Kidney epithelial cell (primary cell): ENCODE measurements around the gene SERPINC1. TPM values are rescaled to one million over a fixed set of nuclear protein-coding genes. Genes with fewer than 3 reads are reported as not detected.
"Not testable (repeated sequence)": the region's sequence is repeated elsewhere in the genome, so short reads cannot be mapped to it uniquely, and the experiment has no call there.

Experiments used
- DNase-seq: peaks from one replicate; pipeline ENCODE4 v3.0.0-alpha.2; 2010; ENCODE audit warnings: low read depth
- H3K27me3 ChIP-seq: 2 replicates; pipeline ENCODE4 v1.6.0; 2011; ENCODE audit warnings: low read length; ENCODE audit not compliant: control insufficient read depth, insufficient read depth
- H3K36me3 ChIP-seq: 2 replicates; pipeline ENCODE4 v1.5.1; 2011; ENCODE audit warnings: low read length; ENCODE audit not compliant: control insufficient read depth, insufficient read depth
- H3K4me3 ChIP-seq: 2 replicates; pipeline ENCODE4 v1.5.1; 2011; ENCODE audit warnings: low read depth, mild to moderate bottlenecking, control low read depth, low read length
- CTCF ChIP-seq: IDR thresholded peaks from 2 replicates; pipeline ENCODE4 v1.5.1; 2011; ENCODE audit warnings: mild to moderate bottlenecking, moderate library complexity, low read length, control low read depth, inconsistent platforms; ENCODE audit not compliant: insufficient read depth, poor library complexity, severe bottlenecking
- total RNA-seq: library from RNA; depleted of rRNA; stranded (reverse); fragments of >200 nt; gene quantifications from 2 replicates; pipeline ENCODE4 v1.2.3, GENCODE V29; 2015

Gene SERPINC1
- total RNA-seq, result 0.25 TPM in 1 of 2 replicates, not detected in the other

GRCh38 chr1:173917149-173917548, at the start of gene SERPINC1:
TSS of gene SERPINC1 (minus strand) at chr1:173917327. CDS start at chr1:173917259, 68 bp downstream.
- DNase-seq, result no peak
- no peak for TF ChIP-seq CTCF

GRCh38 chr1:173965896-173966295, 48.8 kb upstream of the SERPINC1 start:
- H3K4me3 ChIP-seq, H3K36me3 ChIP-seq, DNase-seq, H3K27me3 ChIP-seq: not testable (repeated sequence)

More at GRCh38 chr1:173917149-173917548, at the start of gene SERPINC1:
- H3K4me3 ChIP-seq, result no peak within 1 kb of the TSS
- no peaks in the 10 kb centered on the region for H3K36me3 ChIP-seq
- H3K27me3 ChIP-seq, result no peaks in the 10 kb centered on the region

- no peak for DNase-seq
- H3K36me3 ChIP-seq, result no peaks in the 10 kb centered on the region
- no peak overlapping the region for H3K4me3 ChIP-seq
- no peaks in the 10 kb centered on the region for H3K27me3 ChIP-seq
- no peak for TF ChIP-seq CTCF
These were observed 46.4 kb upstream of the SERPINC1 start for GRCh38 chr1:173963477-173963876.

- DNase-seq, result no peak
These were observed 43.5 kb upstream of the SERPINC1 start for GRCh38 chr1:173960625-173961024.

GRCh38 chr1:173954179-173954578, 37.1 kb upstream of the SERPINC1 start:
- no peak for DNase-seq

More at GRCh38 chr1:173960625-173961024, 43.5 kb upstream of the SERPINC1 start:
- no peak overlapping the region for H3K4me3 ChIP-seq
- H3K27me3 ChIP-seq, result no peaks in the 10 kb centered on the region
- no peaks in the 10 kb centered on the region for H3K36me3 ChIP-seq
- TF ChIP-seq CTCF, result no peak

GRCh38 chr1:173948594-173948993, 31.5 kb upstream of the SERPINC1 start:
- Histone ChIP-seq H3K4me3 (no peak overlapping the region), H3K36me3 (no peaks in the 10 kb centered on the region), H3K27me3 (no peaks in the 10 kb centered on the region)
- no peak for TF ChIP-seq CTCF
- DNase-seq, result no peak

More at GRCh38 chr1:173954179-173954578, 37.1 kb upstream of the SERPINC1 start:
- H3K4me3 ChIP-seq, result no peak overlapping the region
- no peaks in the 10 kb centered on the region for H3K27me3 ChIP-seq
- no peaks in the 10 kb centered on the region for H3K36me3 ChIP-seq
- no peak for TF ChIP-seq CTCF
